ENCODE results near the gene KNDC1. TPM values are rescaled to one million over a fixed set of nuclear protein-coding genes. Genes with fewer than 3 reads are reported as not detected.
"Not testable (repeated sequence)": the region's sequence is repeated elsewhere in the genome, so short reads cannot be mapped to it uniquely, and the experiment has no call there.

KNDC1 gene
- total RNA-seq, 1 donor from 2014 or later, result 0.25 TPM

DNA sequence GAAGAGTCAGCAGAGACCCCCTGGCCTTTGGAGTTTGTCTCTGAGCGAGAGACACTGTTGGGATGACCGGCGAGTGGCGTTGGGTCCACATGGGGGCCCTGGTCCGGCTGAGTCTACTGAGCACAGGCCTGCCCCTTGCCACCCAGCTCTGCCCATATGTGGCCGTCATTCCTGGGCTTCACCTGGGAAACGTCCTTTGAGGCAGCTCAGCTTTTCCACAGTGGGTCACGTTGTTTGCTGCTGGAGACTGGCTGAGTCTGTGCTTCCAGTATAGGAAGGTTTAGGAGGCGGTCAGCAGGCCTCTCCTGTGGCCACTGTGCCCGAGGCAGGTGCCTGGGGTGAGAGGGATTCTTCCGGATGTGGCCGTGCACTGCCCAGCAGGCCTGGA lies 99.6 kb downstream of the KNDC1 start:
- no peak for DNase-seq (ENCODE audit: low read depth)

- DNase-seq (ENCODE audit: low read depth), result no peak
Observed at GRCh38 chr10:133260895-133261725, 101.1 kb downstream of the KNDC1 start.

DNA sequence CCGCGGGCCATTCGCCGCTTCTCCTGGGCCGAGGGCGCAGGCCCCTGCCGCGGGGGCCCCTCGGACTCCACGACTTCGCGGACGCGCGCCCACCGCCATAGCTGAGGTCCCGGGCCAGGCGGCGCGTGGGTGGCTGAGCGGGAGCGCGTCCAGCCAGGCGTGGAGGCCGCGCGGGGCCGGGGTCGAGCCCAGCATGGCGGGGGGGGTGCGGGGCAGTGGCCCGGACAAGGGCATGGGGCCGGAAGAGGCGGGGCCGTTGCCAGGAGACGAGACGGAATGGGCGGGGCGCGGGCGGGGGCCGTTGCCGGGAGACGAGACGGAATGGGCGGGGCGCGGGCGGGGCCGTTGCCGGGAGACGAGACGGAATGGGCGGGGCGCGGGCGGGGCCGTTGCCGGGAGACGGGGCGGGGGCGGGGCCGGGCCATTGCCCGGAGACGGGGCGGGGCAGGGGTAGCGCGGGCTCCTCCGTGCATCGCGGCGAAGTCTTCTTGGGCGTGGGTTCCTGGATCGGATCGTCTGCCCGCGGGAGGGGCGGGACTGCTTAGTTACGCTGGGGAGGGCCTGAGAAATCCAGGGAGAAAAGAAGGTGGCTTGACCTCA lies 101.8 kb downstream of the KNDC1 start:
- no peak for DNase-seq (ENCODE audit: low read depth)

DNA sequence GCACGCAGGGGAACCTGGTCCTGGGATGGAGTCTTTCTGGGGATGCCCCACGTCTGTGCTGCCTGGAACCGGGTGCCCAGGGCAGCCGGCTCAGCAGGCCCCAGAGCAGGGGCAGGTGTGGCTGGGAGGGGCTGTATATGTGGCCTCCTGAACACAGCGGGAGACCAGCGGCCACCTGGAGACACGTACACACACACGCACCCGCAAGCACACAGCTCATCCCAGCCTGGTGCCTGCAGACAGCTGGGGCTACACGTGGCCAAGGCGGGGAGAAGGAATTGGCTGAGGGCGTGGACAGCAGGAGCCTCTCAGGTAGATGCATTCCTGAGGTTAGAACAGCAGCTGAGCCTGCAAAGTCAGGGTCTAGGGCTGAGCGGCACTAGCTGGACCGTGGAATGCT lies 102.7 kb downstream of the KNDC1 start:
- DNase-seq (ENCODE audit: low read depth), result no peak

DNA sequence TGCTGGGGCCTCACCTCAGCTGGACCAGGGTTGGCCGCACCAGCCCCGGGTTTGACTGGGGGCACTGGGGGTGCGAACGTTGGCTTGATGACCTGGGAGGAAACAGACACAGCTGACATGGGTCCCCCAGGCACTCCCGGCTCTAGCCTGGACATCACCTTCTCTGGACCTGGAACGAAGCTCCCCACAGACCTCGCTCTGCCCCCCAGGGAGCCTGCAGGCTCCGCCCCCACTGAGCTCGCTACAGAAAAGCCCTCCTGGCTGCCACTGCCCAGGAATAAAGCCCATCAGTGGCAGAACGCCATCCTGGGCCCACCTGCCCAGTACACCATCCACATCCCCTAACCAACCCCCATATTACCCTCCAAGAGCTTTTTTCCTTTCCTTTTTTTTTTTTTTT lies 103.7 kb downstream of the KNDC1 start:
- DNase-seq (ENCODE audit: low read depth), result no peak

- no peak for DNase-seq (ENCODE audit: low read depth)
Observed at GRCh38 chr10:133264461-133264860, 104.4 kb downstream of the KNDC1 start.

DNA sequence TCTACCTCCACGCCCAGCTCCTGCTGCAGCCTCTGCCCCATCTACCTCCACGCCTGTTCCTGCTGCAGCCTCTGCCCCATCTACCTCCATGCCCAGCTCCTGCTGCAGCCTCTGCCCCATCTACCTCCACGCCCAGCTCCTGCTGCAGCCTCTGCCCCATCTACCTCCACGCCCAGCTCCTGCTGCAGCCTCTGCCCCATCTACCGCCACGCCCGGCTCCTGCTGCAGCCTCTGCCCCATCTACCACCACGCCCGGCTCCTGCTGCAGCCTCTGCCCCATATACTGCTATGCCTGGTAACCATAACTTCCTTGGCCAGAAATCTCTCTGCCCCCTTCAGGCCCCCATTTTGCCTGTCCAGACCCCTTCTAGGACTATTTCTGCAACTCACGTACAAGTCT lies 105.0 kb downstream of the KNDC1 start:
- DNase-seq (ENCODE audit: low read depth), result not testable (repeated sequence)

DNA sequence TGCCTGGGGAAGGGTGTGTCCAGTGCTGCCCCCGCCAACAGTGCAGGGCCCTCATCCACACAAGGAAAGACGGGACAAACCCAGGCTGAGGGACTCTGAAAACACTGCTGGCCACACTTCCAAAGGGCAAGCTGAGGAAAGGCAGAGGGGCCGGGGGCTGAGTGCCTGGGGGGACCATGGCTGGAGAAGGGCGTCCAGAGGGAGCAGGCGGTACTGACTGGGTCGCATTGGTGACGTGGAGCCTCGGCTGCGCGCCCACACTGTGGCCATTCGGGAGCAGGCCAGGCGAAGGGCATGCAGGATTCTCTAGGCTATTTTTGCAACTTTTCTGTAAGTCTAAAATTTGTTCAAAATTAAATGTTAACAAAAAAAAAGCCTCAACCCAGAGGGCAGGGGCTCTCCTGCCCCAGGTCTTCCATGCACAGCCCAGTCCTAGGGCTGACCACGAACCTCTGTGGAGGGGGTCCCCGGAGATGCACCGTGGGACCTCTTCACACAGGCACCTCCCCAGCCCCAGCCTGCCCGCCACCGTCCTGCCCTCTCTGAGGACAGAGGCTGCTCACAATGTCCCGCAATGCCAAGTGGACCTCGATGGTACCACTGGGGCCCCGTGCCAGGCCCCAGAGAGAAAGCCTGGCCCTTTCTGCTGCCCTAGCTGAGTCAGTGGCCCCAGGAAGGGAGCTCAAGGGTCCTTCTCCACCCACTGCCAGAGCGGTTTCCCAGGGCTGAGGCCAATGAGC lies 106.2 kb downstream of the KNDC1 start:
- DNase-seq (ENCODE audit: low read depth), result no peak

DNA sequence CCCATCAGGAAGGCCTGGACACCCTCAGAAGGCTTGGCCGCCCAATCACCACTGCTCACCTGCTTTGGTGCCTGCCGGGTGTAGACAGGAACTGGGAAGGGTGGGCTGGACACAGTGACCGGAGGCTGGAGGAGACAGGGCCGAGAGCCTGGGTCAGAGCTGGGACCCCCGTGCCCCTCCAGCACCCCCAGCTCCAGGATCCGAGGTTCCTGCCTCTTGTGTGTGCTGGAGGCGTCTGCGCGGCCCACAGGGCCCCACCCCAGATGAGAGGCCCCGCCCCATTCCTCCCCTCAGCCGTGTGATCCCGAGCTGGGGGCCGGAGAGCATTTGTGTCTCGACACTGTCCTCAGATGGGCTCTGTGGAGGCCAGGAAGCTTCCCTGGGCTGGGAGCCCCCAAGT lies 107.3 kb downstream of the KNDC1 start:
- DNase-seq (ENCODE audit: low read depth), result no peak

GRCh38 chr10:133267829-133268228 lies 107.8 kb downstream of the KNDC1 start:
- no peak for DNase-seq (ENCODE audit: low read depth)

DNA sequence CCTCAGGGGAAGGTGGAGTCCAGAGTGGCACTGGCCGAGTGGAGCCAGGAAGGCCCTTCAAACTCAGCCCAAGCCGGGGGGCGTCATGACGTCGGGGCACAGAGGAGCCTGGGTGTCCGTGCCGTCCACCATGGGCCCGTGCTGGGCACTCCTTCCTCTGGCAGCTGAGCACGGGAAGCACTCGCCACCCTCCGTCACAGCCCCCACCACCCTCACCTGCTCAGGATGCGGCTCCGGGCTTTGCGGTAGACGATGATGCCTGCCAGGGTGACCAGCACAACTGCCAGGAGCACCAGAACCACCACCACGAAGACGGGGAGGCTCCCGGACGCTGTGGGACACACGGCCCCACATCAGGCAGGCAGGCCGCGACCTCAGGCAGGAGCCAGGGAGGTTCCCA lies 108.5 kb downstream of the KNDC1 start:
- DNase-seq (ENCODE audit: low read depth), result no peak

DNA sequence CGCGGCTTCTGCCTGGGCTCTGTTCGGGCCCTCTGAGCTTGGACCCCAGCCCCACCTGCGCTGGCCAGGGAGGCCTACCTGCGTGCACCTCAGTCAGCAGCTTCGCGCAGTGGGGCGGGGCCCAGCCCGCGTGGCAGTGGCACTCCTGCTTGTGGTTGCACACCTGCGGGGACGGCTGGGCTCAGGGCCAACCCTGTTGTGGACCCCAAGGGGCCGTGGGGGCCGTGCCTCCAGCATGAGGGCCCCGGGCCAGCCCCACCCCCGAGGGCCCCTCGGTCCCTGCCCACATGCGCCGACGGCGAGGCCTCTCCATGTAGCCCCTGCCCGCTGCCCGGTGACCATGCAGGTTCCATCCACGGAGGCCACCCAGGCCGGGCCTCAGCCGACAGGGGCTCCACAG lies 109.3 kb downstream of the KNDC1 start:
- no peak for DNase-seq (ENCODE audit: low read depth)

DNA sequence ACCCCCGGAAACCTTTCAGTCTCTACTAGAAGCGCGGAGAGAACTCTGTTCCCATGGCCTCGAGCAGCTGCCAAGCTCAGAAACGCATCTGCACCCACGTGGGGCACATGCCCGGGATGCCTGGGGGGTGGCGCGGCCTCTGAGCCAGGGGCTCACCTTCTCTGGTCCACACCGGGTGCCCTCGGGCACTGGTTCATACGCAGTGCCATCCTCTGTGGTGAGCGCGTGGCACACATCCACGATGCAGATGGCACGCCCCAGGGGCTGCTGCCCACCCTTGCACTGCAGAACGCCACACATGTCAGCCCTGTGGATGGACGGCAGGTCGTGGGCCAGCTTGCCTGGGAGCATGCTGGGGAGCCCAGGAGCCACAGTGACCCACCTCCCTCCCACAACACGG lies 110.2 kb downstream of the KNDC1 start:
- DNase-seq (ENCODE audit: low read depth), result no peak

GRCh38 chr10:133270773-133271297 lies 110.8 kb downstream of the KNDC1 start:
- no peak for DNase-seq (ENCODE audit: low read depth)

GRCh38 chr10:133271521-133272300 lies 111.7 kb downstream of the KNDC1 start:
- DNase-seq (ENCODE audit: low read depth), result no peak

DNA sequence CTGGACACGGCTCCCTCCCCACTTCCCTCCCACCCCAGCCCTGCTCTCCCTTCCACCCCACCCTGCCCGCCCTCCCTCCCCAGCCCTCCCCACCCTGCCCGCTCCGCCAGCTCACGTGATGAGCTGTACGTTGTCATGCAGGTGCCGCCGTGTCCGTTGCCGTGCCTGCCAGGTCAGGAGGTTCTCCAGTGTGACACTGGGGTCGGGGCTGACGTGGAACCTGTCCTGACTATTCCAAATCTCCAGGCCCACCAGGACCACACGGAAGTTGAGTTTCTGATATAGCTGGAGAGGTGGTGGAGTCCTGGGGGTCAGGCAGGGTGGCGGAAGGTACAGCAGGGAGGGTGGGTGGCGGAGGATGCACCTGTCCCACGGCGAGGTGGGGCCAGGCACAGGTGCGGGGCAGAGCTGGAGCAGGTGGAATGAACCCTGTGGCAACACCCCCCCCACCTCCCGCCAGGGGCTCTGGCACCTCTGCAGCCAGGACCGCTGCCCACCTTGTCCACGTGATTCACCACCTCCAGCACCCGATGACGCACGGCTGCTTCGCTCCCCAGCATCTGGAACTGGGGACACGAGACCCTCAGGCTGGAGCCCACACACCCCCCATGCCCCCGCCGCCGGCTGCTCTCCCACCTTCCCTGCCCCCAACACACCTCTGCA lies 112.4 kb downstream of the KNDC1 start:
- DNase-seq (ENCODE audit: low read depth), result no peak

- DNase-seq (ENCODE audit: low read depth), result no peak
Observed at GRCh38 chr10:133272964-133273420, 113.0 kb downstream of the KNDC1 start.

GRCh38 chr10:133273534-133274143 lies 113.6 kb downstream of the KNDC1 start:
- DNase-seq (ENCODE audit: low read depth), result no peak

DNA sequence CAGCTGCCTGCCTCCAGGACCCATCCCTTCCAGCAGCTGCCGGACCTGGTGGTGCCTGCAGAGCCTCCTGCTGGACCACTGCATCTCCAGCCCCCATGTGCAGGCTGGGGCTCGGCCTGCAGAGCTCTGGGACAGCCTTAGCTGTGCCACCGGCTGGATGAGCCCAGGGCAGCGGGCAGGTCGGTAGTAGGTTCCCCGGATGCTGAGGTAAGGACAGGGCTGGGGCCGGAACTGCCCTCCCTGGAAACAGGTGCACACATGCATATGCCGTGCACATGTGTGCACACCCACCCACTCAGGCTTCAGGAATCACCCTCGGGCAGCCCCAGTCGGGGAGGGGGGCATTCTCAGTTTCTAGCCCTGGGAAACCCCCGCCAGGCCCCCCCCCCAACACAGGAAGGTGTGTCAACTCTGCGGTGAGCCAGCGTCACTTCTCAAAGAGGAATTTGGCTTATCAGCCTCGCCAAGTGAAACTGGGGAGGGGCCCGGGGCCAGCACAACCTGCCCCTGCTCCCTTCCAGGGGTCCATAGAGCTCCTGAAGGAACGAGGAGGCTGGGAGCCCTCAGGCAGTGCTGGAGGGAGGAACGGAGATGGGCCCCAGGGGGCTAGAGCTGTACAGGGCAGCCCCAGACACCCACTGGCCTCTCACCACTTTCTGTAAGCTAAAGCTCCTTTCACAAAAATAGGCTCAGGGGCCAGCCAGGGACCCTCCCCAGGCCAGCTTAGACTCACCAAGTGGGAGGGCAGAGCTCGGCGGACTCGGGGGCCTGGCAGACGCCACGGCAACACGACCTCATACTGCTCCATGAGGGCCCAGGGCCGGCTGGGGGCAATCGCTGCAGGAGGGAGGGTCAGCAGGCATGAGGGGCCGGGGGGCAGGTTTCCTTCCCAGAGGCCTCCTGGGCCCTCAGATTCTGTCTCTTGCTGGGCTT lies 115.0 kb downstream of the KNDC1 start:
- no peak for DNase-seq (ENCODE audit: low read depth)

DNA sequence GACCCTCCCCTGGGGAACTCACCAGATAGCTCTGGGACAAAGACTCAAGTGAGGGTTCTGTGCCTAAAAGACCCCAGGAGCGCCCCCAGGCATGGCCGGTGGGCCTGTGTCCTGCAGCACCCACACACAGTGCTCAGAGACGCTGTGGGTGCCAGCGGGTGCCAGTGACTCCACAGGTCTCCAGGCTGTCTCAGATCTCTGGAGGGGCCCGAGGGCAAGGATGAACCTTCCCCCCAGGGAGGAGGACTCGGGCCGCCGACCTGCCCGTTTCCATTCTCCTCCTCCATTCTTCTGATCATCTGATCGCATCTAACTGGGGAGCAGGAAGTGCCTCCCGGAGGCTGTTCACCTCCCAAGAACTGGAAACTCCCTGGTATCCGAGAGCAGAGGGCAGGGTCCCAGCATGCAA lies 115.7 kb downstream of the KNDC1 start:
- no peak for DNase-seq (ENCODE audit: low read depth)
